Activated T-cell treated with anti-CD3 and anti-CD28 coated beads, Interleukin-2, amount 50 U/mL, for 72 hours (primary cell): Measurements from ENCODE around the gene CCDC85B. TPM values are rescaled to one million over a fixed set of nuclear protein-coding genes. Genes with fewer than 3 reads are reported as not detected.

Source experiments
- ATAC-seq, 2 donors: fragments of 150-1000 bp; cut with Tn5 transposase; replicated peaks in 1 of 2; 2 replicates each; pipeline ENCODE4 v1.10.0; 2021; ENCODE audit warnings: moderate library complexity in 2 of 2, mild to moderate bottlenecking in 1 of 2
- DNase-seq, 2 donors: peaks; one replicate each; pipeline ENCODE4 v3.0.0; 2021 to 2022; ENCODE audit warnings: mixed read lengths in 1 of 2
- H3K27ac Mint-ChIP-seq: one replicate; pipeline ENCODE4 v1.8.0; 2022; ENCODE audit warnings: mild to moderate bottlenecking, moderate library complexity, mixed read lengths
- H3K27me3 Mint-ChIP-seq: one replicate; pipeline ENCODE4 v1.8.0; 2022; ENCODE audit warnings: low read depth, mixed read lengths
- H3K36me3 Mint-ChIP-seq, 2 donors: one replicate each; pipeline ENCODE4 v1.8.0; 2022; ENCODE audit warnings: mixed read lengths in 2 of 2, mild to moderate bottlenecking in 1 of 2; ENCODE audit not compliant: insufficient read depth in 2 of 2
- H3K4me1 Mint-ChIP-seq: one replicate; pipeline ENCODE4 v1.8.0; 2022; ENCODE audit warnings: low read depth, mixed read lengths
- H3K4me3 Mint-ChIP-seq, 2 donors: one replicate each; pipeline ENCODE4 v1.8.0; 2022; ENCODE audit warnings: mild to moderate bottlenecking in 2 of 2, mixed read lengths in 2 of 2, moderate library complexity in 2 of 2
- H3K9me3 Mint-ChIP-seq, 2 donors: one replicate each; pipeline ENCODE4 v1.8.0; 2022; ENCODE audit warnings: mixed read lengths in 2 of 2
- total RNA-seq, 2 donors: library from RNA; stranded (reverse); gene quantifications; one replicate each; pipeline ENCODE4 v1.2.3, GENCODE V29; 2022

CCDC85B gene
- total RNA-seq, 2 donors from 2014 or later: 35.4 to 37.5 TPM

- Mint-ChIP-seq H3K27ac (peak within 1 kb of the TSS; percentile 95), H3K4me1 (peaks cover 46% of the 10 kb centered on the region), H3K27me3 (no peaks in the 10 kb centered on the region), H3K36me3 (peaks cover 12 to 23% of the 10 kb centered on the region in 2 donors), H3K4me3 (peak within 1 kb of the TSS; percentile 96 to 97), H3K9me3 (no peaks in the 10 kb centered on the region)
- DNase-seq (peak; percentile 97), ATAC-seq (peak; percentile 43 to 47)
Observed at GRCh38 chr11:65860278-65861164, 30.0 kb upstream of the CCDC85B start, which contains the start of gene MUS81. Gene MUS81 (plus strand): TSS chr11:65860433. CDS start chr11:65860754, 321 bp downstream.

GRCh38 chr11:65861165-65861505, 29.3 kb upstream of the CCDC85B start:
- Mint-ChIP-seq H3K36me3 (peaks cover 10 to 19% of the 10 kb centered on the region in 2 donors), H3K9me3 (no peaks in the 10 kb centered on the region), H3K27ac (peak overlapping the region; percentile 87), H3K4me3 (peak overlapping the region; percentile 96 to 97), H3K27me3 (no peaks in the 10 kb centered on the region), H3K4me1 (peaks cover 39% of the 10 kb centered on the region)
- no peak for DNase-seq
- ATAC-seq: no peak

GRCh38 chr11:65861533-65862183, 28.8 kb upstream of the CCDC85B start:
- Mint-ChIP-seq H3K27ac (no peak overlapping the region), H3K4me3 (peak overlapping the region; percentile 96 to 97), H3K36me3 (peaks cover 5 to 14% of the 10 kb centered on the region in 2 donors), H3K4me1 (peaks cover 36% of the 10 kb centered on the region), H3K27me3 (no peaks in the 10 kb centered on the region), H3K9me3 (no peaks in the 10 kb centered on the region)
- DNase-seq (peak in 1 of 2 donors; percentile 1), ATAC-seq (no peak)

DNA sequence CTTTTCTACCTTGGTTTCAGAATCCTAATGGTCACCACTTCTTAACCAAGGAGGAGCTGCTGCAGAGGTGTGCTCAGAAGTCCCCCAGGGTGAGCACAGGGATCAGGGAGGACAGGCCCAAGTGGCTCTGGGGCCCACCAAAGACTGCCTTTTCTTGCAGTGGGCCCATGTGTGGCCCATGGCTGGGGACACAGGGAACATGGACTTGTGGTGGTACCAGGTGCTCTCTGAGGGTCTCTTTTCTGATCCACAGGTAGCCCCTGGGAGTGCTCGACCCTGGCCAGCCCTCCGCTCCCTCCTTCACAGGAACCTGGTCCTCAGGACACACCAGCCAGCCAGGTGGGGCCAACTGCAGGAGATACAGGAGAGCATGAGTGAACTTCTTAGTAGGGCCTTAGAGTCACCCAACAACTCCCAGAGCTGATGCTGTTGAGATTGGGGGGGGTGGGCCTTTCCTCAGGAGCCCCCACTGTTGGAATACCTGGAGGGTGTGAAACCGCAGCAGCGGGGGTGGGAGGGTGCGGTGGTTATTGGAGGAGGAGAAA, 28.2 kb upstream of the CCDC85B start:
- H3K36me3 Mint-ChIP-seq: peaks cover 3 to 14% of the 10 kb centered on the region in 2 donors
- H3K27ac Mint-ChIP-seq: no peak overlapping the region
- DNase-seq (no peak), ATAC-seq (no peak)
- no peaks in the 10 kb centered on the region for H3K9me3 Mint-ChIP-seq
- peak overlapping the region; percentile 96 to 97 for H3K4me3 Mint-ChIP-seq
- peaks cover 39% of the 10 kb centered on the region for H3K4me1 Mint-ChIP-seq
- no peaks in the 10 kb centered on the region for H3K27me3 Mint-ChIP-seq

GRCh38 chr11:65862941-65863888, 27.3 kb upstream of the CCDC85B start:
- Mint-ChIP-seq H3K4me1 (peaks cover 40% of the 10 kb centered on the region), H3K27me3 (no peaks in the 10 kb centered on the region), H3K27ac (no peak overlapping the region), H3K9me3 (no peaks in the 10 kb centered on the region), H3K36me3 (peaks cover 3 to 15% of the 10 kb centered on the region in 2 donors), H3K4me3 (peak overlapping the region in 1 of 2 donors; percentile 96)
- ATAC-seq (no peak), DNase-seq (no peak)

DNA sequence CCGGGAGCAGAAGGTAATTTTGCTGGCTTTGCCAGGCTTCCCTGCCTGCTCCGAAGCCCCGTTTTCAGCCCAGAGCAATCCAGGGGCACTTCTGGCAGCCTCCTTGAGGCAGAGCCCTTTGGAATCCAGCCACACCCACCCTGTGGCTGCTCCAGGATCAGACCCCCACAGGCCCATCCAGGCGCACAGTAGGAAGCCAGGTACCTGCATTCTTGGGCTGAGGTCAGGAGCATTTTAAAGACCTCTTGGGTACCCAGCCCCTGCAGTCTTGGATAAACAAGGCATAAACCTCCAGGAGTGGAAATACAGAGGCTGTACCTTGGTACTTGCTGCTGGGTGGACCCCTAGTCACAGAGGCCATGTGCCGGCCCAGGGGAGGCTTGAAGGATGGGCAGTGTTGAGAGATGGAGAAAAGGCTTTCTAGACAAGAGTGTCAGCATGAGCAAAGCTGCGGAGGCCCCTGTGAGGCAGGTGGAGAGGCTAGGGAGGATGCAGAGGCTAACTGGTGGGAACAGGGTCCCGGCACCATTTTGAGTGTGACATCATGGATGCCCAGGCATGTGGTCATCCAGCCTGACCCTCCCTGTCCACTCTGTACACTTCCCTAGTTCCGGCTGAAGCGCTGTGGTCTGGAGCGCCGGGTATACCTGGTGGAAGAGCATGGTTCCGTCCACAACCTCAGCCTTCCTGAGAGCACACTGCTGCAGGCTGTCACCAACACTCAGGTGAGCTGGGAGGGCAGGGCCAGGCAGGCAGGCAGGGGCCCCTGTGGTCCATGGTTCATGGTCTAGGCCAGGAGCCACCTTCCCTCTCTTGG, 26.4 kb upstream of the CCDC85B start:
- DNase-seq (no peak), ATAC-seq (no peak)
- peaks cover 3 to 15% of the 10 kb centered on the region in 2 donors for H3K36me3 Mint-ChIP-seq
- H3K27ac Mint-ChIP-seq: no peak overlapping the region
- no peak overlapping the region for H3K4me3 Mint-ChIP-seq
- H3K27me3 Mint-ChIP-seq: no peaks in the 10 kb centered on the region
- H3K4me1 Mint-ChIP-seq: peaks cover 40% of the 10 kb centered on the region
- no peaks in the 10 kb centered on the region for H3K9me3 Mint-ChIP-seq

DNA sequence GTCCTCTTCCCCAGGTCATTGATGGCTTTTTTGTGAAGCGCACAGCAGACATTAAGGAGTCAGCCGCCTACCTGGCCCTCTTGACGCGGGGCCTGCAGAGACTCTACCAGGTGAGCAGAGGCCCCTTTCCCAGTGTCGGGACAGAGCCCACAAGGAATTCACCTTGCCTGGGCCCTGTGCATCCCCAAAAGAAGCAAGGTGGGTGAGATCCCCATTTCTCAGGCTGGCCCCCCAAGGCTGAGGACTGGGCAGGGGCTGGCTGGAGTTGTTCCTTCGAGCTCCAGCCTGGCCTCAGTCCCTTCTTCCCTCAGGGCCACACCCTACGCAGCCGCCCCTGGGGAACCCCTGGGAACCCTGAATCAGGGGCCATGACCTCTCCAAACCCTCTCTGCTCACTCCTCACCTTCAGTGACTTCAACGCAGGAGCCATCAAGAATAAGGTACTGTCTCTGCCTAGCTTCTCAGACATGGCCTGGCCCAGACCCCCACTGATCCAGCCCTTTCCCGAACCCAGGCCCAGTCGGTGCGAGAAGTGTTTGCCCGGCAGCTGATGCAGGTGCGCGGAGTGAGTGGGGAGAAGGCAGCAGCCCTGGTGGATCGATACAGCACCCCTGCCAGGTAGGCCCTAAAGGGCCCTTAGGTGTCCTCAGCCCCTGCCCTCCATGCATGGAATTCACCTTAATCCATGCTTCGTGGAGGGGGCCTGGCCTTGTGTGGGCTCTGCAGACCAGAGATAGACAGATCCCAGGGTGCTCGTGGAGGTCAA, 25.6 kb upstream of the CCDC85B start:
- Mint-ChIP-seq H3K4me3 (no peak overlapping the region), H3K9me3 (no peaks in the 10 kb centered on the region), H3K27ac (no peak overlapping the region), H3K4me1 (peaks cover 37% of the 10 kb centered on the region), H3K27me3 (no peaks in the 10 kb centered on the region), H3K36me3 (peaks cover 3 to 15% of the 10 kb centered on the region in 2 donors)
- ATAC-seq (no peak), DNase-seq (no peak)

DNA sequence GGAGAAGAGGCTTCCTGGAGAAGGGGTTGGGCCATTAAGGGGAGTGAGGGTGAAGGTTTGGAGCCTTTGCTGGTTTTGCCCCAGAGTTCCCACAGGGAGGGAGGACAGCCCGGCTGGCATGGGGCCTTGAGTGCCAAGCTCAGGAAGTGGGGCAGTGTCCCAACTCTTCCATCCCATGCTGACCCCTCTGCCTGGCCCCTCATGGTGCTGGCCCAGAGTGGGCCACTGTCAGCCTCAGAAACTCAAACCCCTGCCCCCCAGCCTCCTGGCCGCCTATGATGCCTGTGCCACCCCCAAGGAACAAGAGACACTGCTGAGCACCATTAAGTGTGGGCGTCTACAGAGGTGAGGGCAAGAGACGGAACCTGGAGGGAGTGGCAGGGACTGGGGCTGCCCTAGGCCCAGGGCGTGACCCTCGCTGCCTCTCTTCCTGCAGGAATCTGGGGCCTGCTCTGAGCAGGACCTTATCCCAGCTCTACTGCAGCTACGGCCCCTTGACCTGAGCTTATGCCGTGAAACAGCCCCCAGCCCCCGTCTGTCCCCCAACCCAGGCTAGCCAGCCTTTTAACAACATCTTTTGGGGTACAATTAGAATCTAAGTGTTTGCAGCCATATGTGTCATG, 24.8 kb upstream of the CCDC85B start:
- H3K9me3 Mint-ChIP-seq: no peaks in the 10 kb centered on the region
- no peak overlapping the region for H3K27ac Mint-ChIP-seq
- peaks cover 38% of the 10 kb centered on the region for H3K4me1 Mint-ChIP-seq
- H3K4me3 Mint-ChIP-seq: no peak overlapping the region
- ATAC-seq (no peak), DNase-seq (no peak)
- peaks cover 2 to 13% of the 10 kb centered on the region in 2 donors for H3K36me3 Mint-ChIP-seq
- H3K27me3 Mint-ChIP-seq: no peaks in the 10 kb centered on the region

- peaks cover 2 to 13% of the 10 kb centered on the region in 2 donors for H3K36me3 Mint-ChIP-seq
- peaks cover 34% of the 10 kb centered on the region for H3K4me1 Mint-ChIP-seq
- no peak overlapping the region for H3K4me3 Mint-ChIP-seq
- no peaks in the 10 kb centered on the region for H3K9me3 Mint-ChIP-seq
- ATAC-seq (no peak), DNase-seq (no peak)
- no peak overlapping the region for H3K27ac Mint-ChIP-seq
- no peaks in the 10 kb centered on the region for H3K27me3 Mint-ChIP-seq
Observed at GRCh38 chr11:65866509-65867283, 23.8 kb upstream of the CCDC85B start.

GRCh38 chr11:65867284-65868071, 23.0 kb upstream of the CCDC85B start:
- no peak overlapping the region for H3K27ac Mint-ChIP-seq
- H3K4me3 Mint-ChIP-seq: no peak overlapping the region
- H3K36me3 Mint-ChIP-seq: peaks cover 2 to 13% of the 10 kb centered on the region in 2 donors
- ATAC-seq: no peak
- peaks cover 27% of the 10 kb centered on the region for H3K4me1 Mint-ChIP-seq
- no peaks in the 10 kb centered on the region for H3K27me3 Mint-ChIP-seq
- DNase-seq: peak in 1 of 2 donors; percentile 37
- H3K9me3 Mint-ChIP-seq: no peaks in the 10 kb centered on the region
